ENCODE data around the gene ULK1.

GRCh38 chr12:131917711-131918306 lies 23.4 kb downstream of the ULK1 start:
- no peak for TF ChIP-seq CTCF (IDR thresholded peaks at IDR 0.05; ENCODE audit: low read length)
- TF ChIP-seq EZH2 (IDR thresholded peaks at IDR 0.05; ENCODE audit: borderline replicate concordance, low read length), result no peak
